Lower leg skin (tissue), 4 donors: ENCODE data around the gene C1orf159. TPM values are rescaled to one million over a fixed set of nuclear protein-coding genes. Genes with fewer than 3 reads are reported as not detected.
"Not testable (repeated sequence)": the region's sequence is repeated elsewhere in the genome, so short reads cannot be mapped to it uniquely, and the experiment has no call there.

Experiments
- DNase-seq, 2 donors: peaks; one replicate each; pipeline ENCODE4 v3.0.0-alpha.2; 2019; ENCODE audit warnings: low spot score in 2 of 2
- H3K4me3 ChIP-seq: fragments of 200-600 bp; sonication (generic); 2 replicates; pipeline ENCODE4 v1.5.1; 2017; ENCODE audit warnings: mild to moderate bottlenecking, low read depth; ENCODE audit not compliant: poor library complexity, severe bottlenecking
- POLR2A ChIP-seq, 2 donors: fragments of 450-650 bp; IDR thresholded peaks; one replicate each; pipeline ENCODE4 v1.6.1; 2016 to 2017; ENCODE audit warnings: antibody characterized with exemption in 2 of 2, mild to moderate bottlenecking in 1 of 2, moderate library complexity in 1 of 2
- whole genome bisulfite sequencing, 2 donors: methylation state at CpG; one replicate each; pipeline ENCODE4 v1.1.5; 2018; 5-methylcytosine and 5-hydroxymethylcytosine counted together
- intact Hi-C: fragments of 100-400 bp; cut with DNase I; formaldehyde crosslinking; loops from one replicate; pipeline ENCODE4 v1.15.0; 2023; ENCODE audit warnings: low total_unique reads
- total RNA-seq, 4 donors: library from RNA; depleted of rRNA; stranded (reverse); fragments of >200 nt; gene quantifications; one replicate each; pipeline ENCODE4 v1.1.0, GENCODE V29; 2016
- TF ChIP-seq, protein P1 (sequence below), 3 donors: fragments of 450-650 bp; IDR thresholded peaks; one replicate each; pipeline ENCODE4 v1.5.1; 2016; ENCODE audit warnings: antibody characterized with exemption in 3 of 3, mild to moderate bottlenecking in 3 of 3, moderate library complexity in 2 of 3

C1orf159 gene
- total RNA-seq, 4 donors from 2014 or later: 16.1 to 36.0 (median 21.5) TPM

DNA sequence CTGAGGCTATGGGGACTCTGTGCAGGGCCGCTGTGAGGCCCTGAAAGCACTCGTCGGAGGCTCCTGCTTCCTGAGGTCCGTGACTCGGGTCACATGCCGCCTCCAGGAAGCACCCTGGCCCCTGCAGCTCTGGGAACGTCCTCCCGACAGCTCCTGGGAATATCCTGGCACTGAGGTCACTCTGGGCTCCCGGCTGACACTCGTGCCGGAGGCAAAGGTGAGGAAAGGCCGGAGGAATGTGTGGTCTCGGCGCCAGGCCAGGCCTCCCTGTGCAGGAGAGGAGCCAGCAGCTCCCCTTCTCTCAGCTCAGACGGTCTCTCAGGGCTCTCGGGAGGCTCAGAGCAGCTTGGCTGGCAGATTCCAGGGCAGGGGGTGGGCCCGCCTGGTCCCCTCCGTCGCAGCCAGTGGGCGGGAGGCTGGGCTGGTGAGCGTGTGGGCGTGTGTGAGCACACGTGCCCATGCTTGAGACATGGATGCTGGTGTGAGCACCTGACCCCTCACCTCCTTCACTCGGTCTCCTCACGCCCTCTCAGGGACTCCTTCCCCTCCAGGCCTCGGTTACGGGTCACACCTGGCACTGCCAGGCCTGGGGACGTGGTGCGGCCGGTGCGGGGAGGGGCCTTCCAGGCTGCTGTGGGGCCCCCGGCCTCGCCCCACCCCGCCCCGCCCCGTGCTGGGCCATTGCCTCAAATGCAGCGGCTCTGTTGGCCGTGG lies 36.3 kb downstream of the C1orf159 start:
- intact Hi-C loops: no loop called here
- 2 to 3% methylated on average over 20 to 29 of the region's 38 CpGs for WGBS, 2 donors
- peak in 1 of 2 donors; percentile 90 for DNase-seq
- no peak overlapping the region for H3K4me3 ChIP-seq
- TF ChIP-seq, protein P1, sequence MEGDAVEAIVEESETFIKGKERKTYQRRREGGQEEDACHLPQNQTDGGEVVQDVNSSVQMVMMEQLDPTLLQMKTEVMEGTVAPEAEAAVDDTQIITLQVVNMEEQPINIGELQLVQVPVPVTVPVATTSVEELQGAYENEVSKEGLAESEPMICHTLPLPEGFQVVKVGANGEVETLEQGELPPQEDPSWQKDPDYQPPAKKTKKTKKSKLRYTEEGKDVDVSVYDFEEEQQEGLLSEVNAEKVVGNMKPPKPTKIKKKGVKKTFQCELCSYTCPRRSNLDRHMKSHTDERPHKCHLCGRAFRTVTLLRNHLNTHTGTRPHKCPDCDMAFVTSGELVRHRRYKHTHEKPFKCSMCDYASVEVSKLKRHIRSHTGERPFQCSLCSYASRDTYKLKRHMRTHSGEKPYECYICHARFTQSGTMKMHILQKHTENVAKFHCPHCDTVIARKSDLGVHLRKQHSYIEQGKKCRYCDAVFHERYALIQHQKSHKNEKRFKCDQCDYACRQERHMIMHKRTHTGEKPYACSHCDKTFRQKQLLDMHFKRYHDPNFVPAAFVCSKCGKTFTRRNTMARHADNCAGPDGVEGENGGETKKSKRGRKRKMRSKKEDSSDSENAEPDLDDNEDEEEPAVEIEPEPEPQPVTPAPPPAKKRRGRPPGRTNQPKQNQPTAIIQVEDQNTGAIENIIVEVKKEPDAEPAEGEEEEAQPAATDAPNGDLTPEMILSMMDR (IDR thresholded peaks at IDR 0.05): no peak
- no peak for TF ChIP-seq POLR2A (IDR thresholded peaks at IDR 0.05)

DNA sequence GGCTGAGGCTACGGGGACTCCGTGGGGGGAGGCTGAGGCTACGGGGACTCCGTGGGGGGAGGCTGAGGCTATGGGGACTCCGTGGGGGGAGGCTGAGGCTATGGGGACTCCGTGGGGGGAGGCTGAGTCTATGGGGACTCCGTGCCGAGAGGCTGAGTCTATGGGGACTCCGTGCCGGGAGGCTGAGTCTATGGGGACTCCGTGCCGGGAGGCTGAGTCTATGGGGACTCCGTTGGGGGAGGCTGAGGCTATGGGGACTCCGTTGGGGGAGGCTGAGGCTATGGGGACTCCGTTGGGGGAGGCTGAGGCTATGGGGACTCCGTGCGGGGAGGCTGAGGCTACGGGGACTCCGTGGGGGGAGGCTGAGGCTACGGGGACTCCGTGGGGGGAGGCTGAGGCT lies 38.5 kb downstream of the C1orf159 start:
- H3K4me3 ChIP-seq, intact Hi-C loops, DNase-seq: not testable (repeated sequence)
- WGBS, 2 donors: no CpG with 5 or more reads among the region's 21 CpGs

- no peak for DNase-seq
- 33 to 49% methylated on average over 18 to 19 of the region's 21 CpGs for WGBS, 2 donors
- intact Hi-C loops: no loop called here
- no peak overlapping the region for H3K4me3 ChIP-seq
- TF ChIP-seq, protein P1 (IDR thresholded peaks at IDR 0.05): no peak
- no peak for TF ChIP-seq POLR2A (IDR thresholded peaks at IDR 0.05)
Measured at GRCh38 chr1:1075148-1075935, 40.5 kb downstream of the C1orf159 start.

GRCh38 chr1:1074631-1075147 lies 41.2 kb downstream of the C1orf159 start:
- no peak for DNase-seq
- no peak overlapping the region for H3K4me3 ChIP-seq
- WGBS, 2 donors: 55 to 64% methylated on average over 11 to 14 of the region's 14 CpGs
- TF ChIP-seq, protein P1 (IDR thresholded peaks at IDR 0.05): no peak
- no peak for TF ChIP-seq POLR2A (IDR thresholded peaks at IDR 0.05)
- intact Hi-C loops: no loop called here

- 48 to 55% methylated on average over 5 to 28 of the region's 35 CpGs for WGBS, 2 donors
- H3K4me3 ChIP-seq: no peak within 1 kb of the TSS
- intact Hi-C loops: no loop called here
- TF ChIP-seq POLR2A (IDR thresholded peaks at IDR 0.05): no peak
- TF ChIP-seq, protein P1 (IDR thresholded peaks at IDR 0.05): no peak
- DNase-seq: no peak
Measured at GRCh38 chr1:1073743-1074587, 41.9 kb downstream of the C1orf159 start, which contains the start of gene RNF223. TSS of gene RNF223 (minus strand) at chr1:1074306. CDS start at chr1:1072566, 1,740 bp downstream.
